B cell (primary cell): ENCODE results near the gene YES1. TPM values are rescaled to one million over a fixed set of nuclear protein-coding genes. Genes with fewer than 3 reads are reported as not detected.
A peak's percentile ranks its signal among the peaks of the same experiment; 100 is the strongest.

Experiments used
- ATAC-seq: fragments of 200-7000 bp; cut with Tn5 transposase; one replicate; pipeline ENCODE4 v1.10.0; 2021; ENCODE audit warnings: low read depth, mild to moderate bottlenecking, moderate number of reproducible peaks, moderate library complexity
- CTCF ChIA-PET: fragments of 350-600 bp; sonication (Branson Sonifier 250); formaldehyde crosslinking; loops from one replicate; lab custom pipeline; 2021; ENCODE audit warnings: antibody characterized with exemption, inconsistent platforms; lab: Charles Lee
- POLR2A ChIA-PET: fragments of 350-600 bp; sonication (Branson Sonifier 250); formaldehyde crosslinking; loops from one replicate; lab custom pipeline; 2021; ENCODE audit warnings: antibody characterized with exemption; lab: Charles Lee
- DNase-seq: peaks from one replicate; pipeline ENCODE4 v3.0.0; 2013
- H2AFZ ChIP-seq: 2 replicates; pipeline ENCODE4 v1.6.1; 2012; ENCODE audit warnings: mild to moderate bottlenecking, low read depth, low read length; ENCODE audit not compliant: insufficient read depth, poor library complexity, severe bottlenecking
- H3K27ac ChIP-seq, 2 donors: 1 replicate in 1 of 2; 2 replicates in 1 of 2; pipeline ENCODE4 v1.5.1; 2012 to 2013; ENCODE audit warnings: low read length in 2 of 2, mild to moderate bottlenecking in 2 of 2, moderate library complexity in 1 of 2
- H3K27me3 ChIP-seq, 4 experiments: fragments of 200-600 bp in 1 of 4; sonication (generic) in 1 of 4; replicated peaks in 1 of 4; 1 replicate in 2 of 4; 2 replicates in 2 of 4; pipeline versions ENCODE4 v1.6.1 to v1.7.0; 2013 to 2016; ENCODE audit warnings: low read length in 3 of 4, mild to moderate bottlenecking in 2 of 4, mixed read lengths in 1 of 4, moderate library complexity in 1 of 4; ENCODE audit not compliant: insufficient read depth in 4 of 4, control insufficient read depth in 3 of 4; ENCODE audit errors: control extremely low read depth in 1 of 4
- H3K36me3 ChIP-seq, 2 experiments: replicated peaks in 1 of 2; 1 replicate in 1 of 2; 2 replicates in 1 of 2; pipeline versions ENCODE4 v1.6.1 to v1.7.1; 2013; ENCODE audit warnings: low read length in 1 of 2; ENCODE audit not compliant: insufficient read depth in 2 of 2, control insufficient read depth in 1 of 2; ENCODE audit errors: control extremely low read depth in 1 of 2, extremely low read depth in 1 of 2
- H3K4me1 ChIP-seq, 2 donors: fragments of 200-600 bp in 1 of 2; sonication (generic) in 1 of 2; 1 replicate in 1 of 2; 2 replicates in 1 of 2; pipeline versions ENCODE4 v1.5.1 to v1.6.1; 2013 to 2017; ENCODE audit warnings: low read length in 2 of 2; ENCODE audit not compliant: control insufficient read depth in 2 of 2, insufficient read depth in 2 of 2
- H3K4me2 ChIP-seq: replicated peaks from 2 replicates; pipeline ENCODE3; 2012; ENCODE audit warnings: mild to moderate bottlenecking, low read depth, low read length; ENCODE audit not compliant: poor library complexity, severe bottlenecking
- H3K4me3 ChIP-seq, 5 experiments: fragments of 200-600 bp in 1 of 5; sonication (generic) in 1 of 5; 1 replicate in 3 of 5; 2 replicates in 2 of 5; pipeline versions ENCODE4 v1.5.1 to v1.7.0; 2011 to 2016; ENCODE audit warnings: low read length in 4 of 5, mild to moderate bottlenecking in 4 of 5, low read depth in 2 of 5, control low read depth in 1 of 5, moderate library complexity in 1 of 5; ENCODE audit not compliant: insufficient read depth in 1 of 5; ENCODE audit errors: control extremely low read depth in 1 of 5, extremely low read depth in 1 of 5
- H3K79me2 ChIP-seq: fragments of 200-600 bp; sonication (generic); one replicate; pipeline ENCODE4 v1.6.0; 2016; ENCODE audit warnings: low read length; ENCODE audit not compliant: control insufficient read depth, insufficient read depth
- H3K9ac ChIP-seq: fragments of 200-600 bp; sonication (generic); 2 replicates; pipeline ENCODE4 v1.6.1; 2017; ENCODE audit warnings: mild to moderate bottlenecking, low read length, moderate library complexity
- H3K9me3 ChIP-seq, 3 donors: one replicate each; pipeline versions ENCODE4 v1.6.1 to v1.7.1; 2013; ENCODE audit warnings: low read length in 2 of 3; ENCODE audit not compliant: control insufficient read depth in 2 of 3, insufficient read depth in 1 of 3; ENCODE audit errors: control extremely low read depth in 1 of 3
- H4K20me1 ChIP-seq: 2 replicates; pipeline ENCODE4 v1.6.0; 2012; ENCODE audit warnings: mild to moderate bottlenecking, low read length; ENCODE audit not compliant: insufficient read depth, control insufficient read depth, poor library complexity, severe bottlenecking
- H3K27ac Mint-ChIP-seq: one replicate; pipeline ENCODE4 v1.8.0; 2021; ENCODE audit warnings: mixed read lengths
- H3K27me3 Mint-ChIP-seq: one replicate; pipeline ENCODE4 v1.8.0; 2021; ENCODE audit warnings: mixed read lengths
- H3K4me1 Mint-ChIP-seq: one replicate; pipeline ENCODE4 v1.8.0; 2021; ENCODE audit warnings: mixed read lengths
- H3K4me3 Mint-ChIP-seq: one replicate; pipeline ENCODE4 v1.8.0; 2021; ENCODE audit warnings: mixed read lengths
- H3K9me3 Mint-ChIP-seq: one replicate; pipeline ENCODE4 v1.8.0; 2022; ENCODE audit warnings: mixed read lengths; ENCODE audit not compliant: insufficient read depth
- CTCF ChIP-seq: fragments of 200-600 bp; IDR thresholded peaks from one replicate; pipeline ENCODE4 v1.8.0; 2022; ENCODE audit warnings: antibody characterized with exemption, mild to moderate bottlenecking
- EZH2 ChIP-seq: IDR thresholded peaks from 2 replicates; pipeline ENCODE4 v1.6.1; 2012; ENCODE audit warnings: borderline replicate concordance, low read depth, mild to moderate bottlenecking, moderate library complexity, low read length; ENCODE audit not compliant: insufficient read depth, poor library complexity, severe bottlenecking
- WGBS: methylation state at CpG from one replicate; pipeline ENCODE4 v1.1.5; 2013; ENCODE audit warnings: missing lambda C conversion rate; ENCODE audit not compliant: insufficient coverage; 5-methylcytosine and 5-hydroxymethylcytosine counted together
- intact Hi-C: fragments of 100-400 bp; cut with micrococcal nuclease; formaldehyde crosslinking; loops from one replicate; pipeline ENCODE4 v1.10.0; 2022
- polyA plus RNA-seq: library from polyadenylated mRNA; depleted of rRNA; stranded (reverse); fragments of >200 nt; gene quantifications from 2 replicates; pipeline ENCODE4 v1.2.3, GENCODE V29; 2012
- total RNA-seq, 2 donors: library from RNA; stranded (reverse); fragments of 120-200 nt in 1 of 2; gene quantifications; 1 replicate in 1 of 2; 2 replicates in 1 of 2; pipeline versions ENCODE4 v1.2.3 to v1.2.4, GENCODE V29; 2013 to 2022

Gene YES1
- total and polyA plus RNA-seq, 2 donors (not counting 1 experiment from before 2014, with no cell fraction given) = 0.30 TPM; not detected in 1

- DNase-seq = peak; percentile 55
- ChIA-PET POLR2A (no interaction called here), CTCF (no interaction called here)
- Histone ChIP-seq H3K4me2 (peak overlapping the region; percentile 68), H3K27me3 (peaks cover 3 to 60% (median 54%) of the 10 kb centered on the region in 4 experiments), H2AFZ (peak overlapping the region; percentile 47), H4K20me1 (no peaks in the 10 kb centered on the region), H3K9me3 (peaks cover 2 to 24% (median 9%) of the 10 kb centered on the region in 3 donors), H3K27ac (peak overlapping the region in 1 of 2 donors; percentile 35), H3K4me3 (peak overlapping the region in 4 of 5 experiments; percentile 20 to 36 (median 32)), H3K4me1 (peaks cover 23 to 29% of the 10 kb centered on the region in 2 donors), H3K79me2 (no peaks in the 10 kb centered on the region), H3K36me3 (no peaks in the 10 kb centered on the region), H3K9ac (peak overlapping the region; percentile 38)
- peaks cover 70% of the 10 kb centered on the region for H3K27me3 Mint-ChIP-seq
- peak; percentile 52 for ATAC-seq
- intact Hi-C loops = no loop called here
- H3K4me1 Mint-ChIP-seq = peaks cover 23% of the 10 kb centered on the region
- H3K4me3 Mint-ChIP-seq = peak overlapping the region; percentile 86
- peaks cover 3% of the 10 kb centered on the region for H3K9me3 Mint-ChIP-seq
- 1% methylated on average over 59 of the region's 66 CpGs for WGBS
- peak overlapping the region; percentile 58 for H3K27ac Mint-ChIP-seq
- TF ChIP-seq EZH2 = no peak
- no peak for TF ChIP-seq CTCF
Measured at GRCh38 chr18:812376-813171, 532 bp upstream of the YES1 start.
